ENCODE results near the gene CLASP1. TPM values are rescaled to one million over a fixed set of nuclear protein-coding genes. Genes with fewer than 3 reads are reported as not detected.

CLASP1 gene
- total and polyA plus RNA-seq, 2 donors (not counting 3 experiments of a cell fraction or from before 2014, with no cell fraction given): 10.0 to 57.9 TPM

DNA sequence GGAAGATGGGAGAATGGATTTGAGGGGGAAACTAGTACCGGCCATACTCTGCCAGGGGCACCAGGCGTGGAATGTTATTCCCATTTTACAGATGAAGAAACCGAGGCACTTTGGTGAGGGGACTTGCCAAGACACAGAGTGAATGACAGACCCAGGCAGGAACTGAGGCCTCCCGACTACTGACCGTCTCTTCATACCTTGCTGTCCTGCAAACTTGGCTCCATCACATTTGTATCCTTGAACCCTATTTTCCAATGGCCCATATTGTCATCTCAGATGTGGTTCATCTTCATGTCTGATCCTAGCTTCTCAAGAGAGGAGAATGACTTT is 358.0 kb downstream of the CLASP1 start:
- Histone ChIP-seq H3K79me2 (ENCODE audit: control insufficient read depth, insufficient read depth, low read length) (no peaks in the 10 kb centered on the region), H3K9me1 (replicated peaks; ENCODE audit: control insufficient read depth, extremely low read depth, insufficient read depth, low read length) (no peaks in the 10 kb centered on the region), H3K27ac (ENCODE audit: insufficient read depth, low read depth, low read length) (no peak overlapping the region), H3K9ac (replicated peaks; ENCODE audit: extremely low read depth, insufficient read depth, low read length) (no peak overlapping the region), H3K4me2 (ENCODE audit: insufficient read depth, low read length) (no peak overlapping the region), H3K4me3 (replicated peaks in 1 of 3; ENCODE audit: insufficient read depth in 1 of 3, low read depth in 1 of 3, low read length in 3 of 3) (no peak overlapping the region), H3K27me3 (ENCODE audit: control insufficient read depth in 2 of 2, insufficient read depth in 2 of 2, low read length in 2 of 2) (peaks cover under 1 to 5% of the 10 kb centered on the region in 2 experiments), H3K4me1 (ENCODE audit: control insufficient read depth, extremely low read depth, insufficient read depth, low read length) (no peaks in the 10 kb centered on the region), H4K20me1 (replicated peaks; ENCODE audit: control insufficient read depth, extremely low read depth, insufficient read depth, low read length) (no peaks in the 10 kb centered on the region), H3K36me3 (ENCODE audit: control insufficient read depth in 2 of 2, extremely low read depth in 1 of 2, insufficient read depth in 2 of 2, low read length in 2 of 2) (no peaks in the 10 kb centered on the region), H2AFZ (ENCODE audit: low read depth, low read length) (no peak overlapping the region), H3K9me3 (replicated peaks; ENCODE audit: control insufficient read depth, insufficient read depth, low read length) (no peaks in the 10 kb centered on the region)
- POLR2A ChIA-PET: interaction anchor here (0.7 kb wide), 1 partner anchor 261 kb away, joined by 3 read pairs; no protein-coding TSS in a partner anchor
- intact Hi-C loops (cut with micrococcal nuclease) (no loop called here), dilution Hi-C loops (cut with MboI; ENCODE audit: extremely low pct_ligation_motif_present, low sequenced_read_pairs) (no loop called here)
- TF ChIP-seq JUN (IDR thresholded peaks at IDR 0.05; ENCODE audit: borderline replicate concordance, insufficient read depth, insufficient read length, low read depth): no peak
- no peak for TF ChIP-seq GATA2 (IDR thresholded peaks at IDR 0.05; ENCODE audit: insufficient read depth, insufficient read length, low read depth, low read length)
- TF ChIP-seq, protein P1, sequence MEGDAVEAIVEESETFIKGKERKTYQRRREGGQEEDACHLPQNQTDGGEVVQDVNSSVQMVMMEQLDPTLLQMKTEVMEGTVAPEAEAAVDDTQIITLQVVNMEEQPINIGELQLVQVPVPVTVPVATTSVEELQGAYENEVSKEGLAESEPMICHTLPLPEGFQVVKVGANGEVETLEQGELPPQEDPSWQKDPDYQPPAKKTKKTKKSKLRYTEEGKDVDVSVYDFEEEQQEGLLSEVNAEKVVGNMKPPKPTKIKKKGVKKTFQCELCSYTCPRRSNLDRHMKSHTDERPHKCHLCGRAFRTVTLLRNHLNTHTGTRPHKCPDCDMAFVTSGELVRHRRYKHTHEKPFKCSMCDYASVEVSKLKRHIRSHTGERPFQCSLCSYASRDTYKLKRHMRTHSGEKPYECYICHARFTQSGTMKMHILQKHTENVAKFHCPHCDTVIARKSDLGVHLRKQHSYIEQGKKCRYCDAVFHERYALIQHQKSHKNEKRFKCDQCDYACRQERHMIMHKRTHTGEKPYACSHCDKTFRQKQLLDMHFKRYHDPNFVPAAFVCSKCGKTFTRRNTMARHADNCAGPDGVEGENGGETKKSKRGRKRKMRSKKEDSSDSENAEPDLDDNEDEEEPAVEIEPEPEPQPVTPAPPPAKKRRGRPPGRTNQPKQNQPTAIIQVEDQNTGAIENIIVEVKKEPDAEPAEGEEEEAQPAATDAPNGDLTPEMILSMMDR (IDR thresholded peaks at IDR 0.05; ENCODE audit: extremely low read depth in 1 of 2, insufficient read depth in 1 of 2, low read depth in 1 of 2, low read length in 2 of 2): no peak
- TF ChIP-seq FOS (IDR thresholded peaks at IDR 0.05; ENCODE audit: borderline replicate concordance, insufficient read depth, low read length): no peak
- TF ChIP-seq POLR2A (IDR thresholded peaks at IDR 0.05; ENCODE audit: low read depth, low read length): no peak
- no peak for TF ChIP-seq EZH2 (IDR thresholded peaks at IDR 0.05; ENCODE audit: borderline replicate concordance, low read depth, low read length, severe bottlenecking)
- TF ChIP-seq POLR2AphosphoS5 (IDR thresholded peaks at IDR 0.05; ENCODE audit: insufficient read depth, low read depth, low read length): no peak
- TF ChIP-seq MYC (IDR thresholded peaks at IDR 0.05; ENCODE audit: low read depth, low read length): no peak
- no peak for TF ChIP-seq MAX (IDR thresholded peaks at IDR 0.05; ENCODE audit: insufficient read depth, insufficient read length)
- no TSS peak for BruUV-seq (replicated peaks)
- CTCF ChIA-PET: no interaction called here
- DNase-seq (ENCODE audit: low read depth, low spot score): no peak
- no peak for FAIRE-seq

Data from endothelial cell of umbilical vein (primary cell).